Caco-2 (cell line): Measurements from ENCODE around the gene TREML2. TPM values are rescaled to one million over a fixed set of nuclear protein-coding genes. Genes with fewer than 3 reads are reported as not detected.

ENCODE experiments used
- BruUV-seq: library from RNA; stranded (reverse); fragments of 400-500 nt; replicated peaks from 2 replicates; lab custom pipeline; 2021; lab: Mats Ljungman, UMichigan
- CTCF ChIA-PET: fragments of 300-600 bp; sonication (Branson Sonifier 250); formaldehyde crosslinking; loops from one replicate; lab custom pipeline; 2022; ENCODE audit warnings: antibody characterized with exemption; lab: Charles Lee
- POLR2A ChIA-PET: fragments of 300-600 bp; sonication (Branson Sonifier 250); formaldehyde crosslinking; loops from one replicate; lab custom pipeline; 2022; ENCODE audit warnings: antibody characterized with exemption; lab: Charles Lee
- DNase-seq, 2 experiments: peaks; one replicate each; pipeline versions ENCODE4 v3.0.0 to v3.0.0-alpha.2; 2020 to 2022
- H3K27me3 ChIP-seq: replicated peaks from 2 replicates; pipeline ENCODE4 v1.6.0; 2011; ENCODE audit warnings: low read length; ENCODE audit not compliant: control insufficient read depth, insufficient read depth
- H3K36me3 ChIP-seq: 2 replicates; pipeline ENCODE4 v1.5.1; 2011; ENCODE audit warnings: low read length; ENCODE audit not compliant: control insufficient read depth, insufficient read depth
- H3K4me1 ChIP-seq: fragments of 250-450 bp; sonication (Bioruptor Pico); 2 replicates; pipeline ENCODE4 v1.5.1; 2020; ENCODE audit warnings: mild to moderate bottlenecking
- H3K4me3 ChIP-seq: 2 replicates; pipeline ENCODE4 v1.5.1; 2011; ENCODE audit warnings: low read depth, mild to moderate bottlenecking, control low read depth, low read length
- H3K9me3 ChIP-seq: fragments of 250-450 bp; sonication (Bioruptor Pico); 2 replicates; pipeline ENCODE4 v1.5.1; 2020; ENCODE audit warnings: mild to moderate bottlenecking, moderate library complexity
- H3K27ac Mint-ChIP-seq: one replicate; pipeline ENCODE4 v1.8.0; 2022; ENCODE audit warnings: mixed read lengths; ENCODE audit not compliant: unreplicated experiment
- H3K27me3 Mint-ChIP-seq: one replicate; pipeline ENCODE4 v1.8.0; 2022; ENCODE audit warnings: mixed read lengths; ENCODE audit not compliant: insufficient read depth, unreplicated experiment
- H3K36me3 Mint-ChIP-seq: one replicate; pipeline ENCODE4 v1.8.0; 2022; ENCODE audit warnings: mild to moderate bottlenecking, mixed read lengths; ENCODE audit not compliant: insufficient read depth, unreplicated experiment
- H3K4me1 Mint-ChIP-seq: one replicate; pipeline ENCODE4 v1.8.0; 2022; ENCODE audit warnings: low read depth, mixed read lengths; ENCODE audit not compliant: unreplicated experiment
- H3K4me3 Mint-ChIP-seq: one replicate; pipeline ENCODE4 v1.8.0; 2022; ENCODE audit warnings: mild to moderate bottlenecking, moderate library complexity, mixed read lengths; ENCODE audit not compliant: unreplicated experiment
- H3K9me3 Mint-ChIP-seq: one replicate; pipeline ENCODE4 v1.8.0; 2022; ENCODE audit warnings: mixed read lengths; ENCODE audit not compliant: unreplicated experiment
- intact Hi-C: fragments of 100-400 bp; cut with micrococcal nuclease; formaldehyde crosslinking; loops from one replicate; pipeline ENCODE4 v1.10.0; 2022; ENCODE audit not compliant: unreplicated experiment
- total RNA-seq: library from RNA; stranded (reverse); gene quantifications from 2 replicates; pipeline ENCODE4 v1.2.3, GENCODE V29; 2022
- TF ChIP-seq, protein P1 (sequence below), 2 experiments: fragments of 200-600 bp in 1 of 2; IDR thresholded peaks; 1 replicate in 1 of 2; 2 replicates in 1 of 2; pipeline versions ENCODE4 v1.5.1 to v1.8.0; 2011 to 2022; ENCODE audit warnings: antibody characterized with exemption in 1 of 2, control low read depth in 1 of 2, inconsistent platforms in 1 of 2, low read depth in 1 of 2, low read length in 1 of 2, mild to moderate bottlenecking in 1 of 2, moderate library complexity in 1 of 2; ENCODE audit not compliant: insufficient read depth in 1 of 2, severe bottlenecking in 1 of 2, unreplicated experiment in 1 of 2

TREML2 gene
- total RNA-seq, 1 experiment from 2014 or later = not detected

DNA sequence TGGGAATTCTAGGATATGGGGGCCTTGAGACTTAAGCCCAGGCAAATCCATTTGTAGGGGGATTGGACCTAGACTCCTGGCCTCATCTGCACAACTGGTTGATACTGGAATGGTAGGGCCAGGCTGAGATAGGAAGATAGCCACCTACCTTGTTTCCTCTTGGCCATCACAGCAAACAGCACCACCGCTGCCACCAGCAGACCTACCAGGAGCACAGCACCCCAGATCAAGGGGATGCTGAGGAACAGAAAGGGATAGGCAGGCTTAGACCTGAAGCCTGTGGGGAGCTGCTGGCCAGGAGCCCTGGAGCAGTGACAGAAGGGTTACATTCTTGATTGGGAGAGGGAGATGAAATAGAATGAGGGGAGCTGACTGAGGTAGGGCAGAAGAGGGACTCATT, 50.3 kb downstream of the TREML2 start:
- CTCF ChIA-PET = no interaction called here
- Histone ChIP-seq H3K27me3 (no peaks in the 10 kb centered on the region), H3K36me3 (no peaks in the 10 kb centered on the region), H3K9me3 (no peaks in the 10 kb centered on the region), H3K4me3 (no peak overlapping the region), H3K4me1 (peaks cover 15% of the 10 kb centered on the region)
- DNase-seq = no peak
- POLR2A ChIA-PET = no interaction called here
- no TSS peak for BruUV-seq
- TF ChIP-seq, protein P1, sequence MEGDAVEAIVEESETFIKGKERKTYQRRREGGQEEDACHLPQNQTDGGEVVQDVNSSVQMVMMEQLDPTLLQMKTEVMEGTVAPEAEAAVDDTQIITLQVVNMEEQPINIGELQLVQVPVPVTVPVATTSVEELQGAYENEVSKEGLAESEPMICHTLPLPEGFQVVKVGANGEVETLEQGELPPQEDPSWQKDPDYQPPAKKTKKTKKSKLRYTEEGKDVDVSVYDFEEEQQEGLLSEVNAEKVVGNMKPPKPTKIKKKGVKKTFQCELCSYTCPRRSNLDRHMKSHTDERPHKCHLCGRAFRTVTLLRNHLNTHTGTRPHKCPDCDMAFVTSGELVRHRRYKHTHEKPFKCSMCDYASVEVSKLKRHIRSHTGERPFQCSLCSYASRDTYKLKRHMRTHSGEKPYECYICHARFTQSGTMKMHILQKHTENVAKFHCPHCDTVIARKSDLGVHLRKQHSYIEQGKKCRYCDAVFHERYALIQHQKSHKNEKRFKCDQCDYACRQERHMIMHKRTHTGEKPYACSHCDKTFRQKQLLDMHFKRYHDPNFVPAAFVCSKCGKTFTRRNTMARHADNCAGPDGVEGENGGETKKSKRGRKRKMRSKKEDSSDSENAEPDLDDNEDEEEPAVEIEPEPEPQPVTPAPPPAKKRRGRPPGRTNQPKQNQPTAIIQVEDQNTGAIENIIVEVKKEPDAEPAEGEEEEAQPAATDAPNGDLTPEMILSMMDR (IDR thresholded peaks at IDR 0.05; ENCODE audit: insufficient read depth in 1 of 2, low read depth in 1 of 2, low read length in 1 of 2, severe bottlenecking in 1 of 2, unreplicated experiment in 1 of 2) = no peak
- peaks cover 18% of the 10 kb centered on the region for H3K4me1 Mint-ChIP-seq
- H3K27ac Mint-ChIP-seq = no peak overlapping the region
- no peaks in the 10 kb centered on the region for H3K36me3 Mint-ChIP-seq
- intact Hi-C loops = no loop called here
- no peak overlapping the region for H3K4me3 Mint-ChIP-seq
- H3K9me3 Mint-ChIP-seq = no peaks in the 10 kb centered on the region
- H3K27me3 Mint-ChIP-seq = no peaks in the 10 kb centered on the region

DNA sequence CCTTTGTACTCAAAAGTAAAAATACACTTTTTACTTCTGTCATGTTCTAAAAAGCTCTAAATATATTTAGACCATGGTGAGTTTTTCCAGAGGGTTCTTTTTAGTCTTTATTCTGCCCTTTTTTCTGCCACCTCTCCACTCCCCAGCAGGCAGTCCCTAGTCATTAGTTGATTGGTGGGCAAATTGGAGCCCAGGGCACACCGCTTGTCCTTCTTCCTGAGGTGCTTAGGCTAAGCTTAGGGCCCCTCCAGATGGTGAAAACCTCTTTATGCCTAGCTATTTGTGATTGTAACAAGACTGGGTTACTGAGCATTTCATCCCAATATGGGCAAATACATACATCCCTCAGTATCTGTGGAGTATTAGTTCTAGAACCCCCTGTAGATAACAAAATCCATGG, 53.0 kb downstream of the TREML2 start:
- H3K4me1 Mint-ChIP-seq = no peaks in the 10 kb centered on the region
- TF ChIP-seq, protein P1 (IDR thresholded peaks at IDR 0.05; ENCODE audit: insufficient read depth in 1 of 2, low read depth in 1 of 2, low read length in 1 of 2, severe bottlenecking in 1 of 2, unreplicated experiment in 1 of 2) = no peak
- BruUV-seq = no TSS peak
- no peak for DNase-seq
- H3K4me3 ChIP-seq = no peak overlapping the region
- H3K36me3 Mint-ChIP-seq = no peaks in the 10 kb centered on the region
- H3K4me3 Mint-ChIP-seq = no peak overlapping the region
- ChIA-PET POLR2A (no interaction called here), CTCF (no interaction called here)
- no peaks in the 10 kb centered on the region for H3K27me3 Mint-ChIP-seq
- intact Hi-C loops = loop anchor here (2.0 kb wide), 1 partner anchor 55 kb away; no protein-coding TSS in a partner anchor
- H3K27ac Mint-ChIP-seq = no peak overlapping the region
- H3K36me3 ChIP-seq = no peaks in the 10 kb centered on the region
- H3K27me3 ChIP-seq = no peaks in the 10 kb centered on the region
- peaks cover 6% of the 10 kb centered on the region for H3K9me3 ChIP-seq
- H3K9me3 Mint-ChIP-seq = no peaks in the 10 kb centered on the region
- no peaks in the 10 kb centered on the region for H3K4me1 ChIP-seq

Other genes with a start within 250 kb of the TREML2 start
- gene UNC5CL, start 161.9 kb downstream of the TREML2 start, total RNA-seq = 4.5 and 5.5 TPM in 2 replicates
- gene TSPO2, start 158.7 kb downstream of the TREML2 start, total RNA-seq = 0.49 and 0.61 TPM in 2 replicates
- gene APOBEC2, start 147.9 kb downstream of the TREML2 start, total RNA-seq = 2.5 and 4.8 TPM in 2 replicates
- gene OARD1, start 128.8 kb downstream of the TREML2 start, total RNA-seq = 35.5 and 38.0 TPM in 2 replicates
- gene NFYA, start 128.2 kb downstream of the TREML2 start, total RNA-seq = 25.7 and 27.7 TPM in 2 replicates
- not detected in 2 replicates for gene TREML1, start 46.8 kb downstream of the TREML2 start, total RNA-seq
- not detected in 2 replicates for gene TREM2, start 38.0 kb downstream of the TREML2 start, total RNA-seq
- gene TREML4, start 27.2 kb upstream of the TREML2 start, total RNA-seq = not detected in 2 replicates
- not detected in 2 replicates for gene TREM1, start 85.5 kb upstream of the TREML2 start, total RNA-seq
- gene NCR2, start 134.5 kb upstream of the TREML2 start, total RNA-seq = not detected in 2 replicates